DND-41 (cell line): ENCODE measurements around the gene SCNN1A.

Experiments used
- CTCF ChIP-seq: IDR thresholded peaks from 2 replicates; pipeline ENCODE4 v1.5.1; 2012; ENCODE audit warnings: borderline replicate concordance, low read length, moderate library complexity, mild to moderate bottlenecking; ENCODE audit not compliant: poor library complexity, severe bottlenecking; ENCODE audit errors: extremely low read depth
- EZH2 ChIP-seq: IDR thresholded peaks from 3 replicates; pipeline ENCODE4 v1.6.1; 2012; ENCODE audit warnings: borderline replicate concordance, low read depth, mild to moderate bottlenecking, moderate library complexity, low read length, inconsistent platforms; ENCODE audit not compliant: severe bottlenecking

GRCh38 chr12:6347367-6348338 lies 27.7 kb downstream of the SCNN1A start:
- TF ChIP-seq CTCF (no peak), EZH2 (no peak)
